DND-41 (cell line): ENCODE measurements around the gene P4HB.

Experiments
- ATAC-seq: fragments of 200-7000 bp; cut with Tn5 transposase; 3 replicates; pipeline ENCODE4 v1.9.1; 2021; ENCODE audit warnings: low read depth; ENCODE audit not compliant: insufficient read depth
- DNase-seq: peaks from one replicate; pipeline ENCODE4 v3.0.0-alpha.2; 2020
- H2AFZ ChIP-seq: 2 replicates; pipeline ENCODE4 v1.6.0; 2012; ENCODE audit warnings: low read depth, low read length
- H3K27ac ChIP-seq: 2 replicates; pipeline ENCODE4 v1.5.1; 2012; ENCODE audit warnings: low read length, inconsistent platforms
- H3K27me3 ChIP-seq: fragments of 200-600 bp; sonication (generic); 2 replicates; pipeline ENCODE4 v1.6.0; 2012; ENCODE audit warnings: low read length, mild to moderate bottlenecking, inconsistent platforms; ENCODE audit not compliant: insufficient read depth, poor library complexity
- H3K36me3 ChIP-seq: 2 replicates; pipeline ENCODE4 v1.5.1; 2012; ENCODE audit warnings: low read length, inconsistent platforms; ENCODE audit not compliant: insufficient read depth
- H3K4me1 ChIP-seq: 2 replicates; pipeline ENCODE4 v1.5.1; 2012; ENCODE audit warnings: mild to moderate bottlenecking, low read length; ENCODE audit not compliant: insufficient read depth
- H3K4me2 ChIP-seq: 2 replicates; pipeline ENCODE4 v1.6.0; 2012; ENCODE audit warnings: mild to moderate bottlenecking, moderate library complexity, low read length, inconsistent platforms; ENCODE audit not compliant: insufficient read depth
- H3K4me3 ChIP-seq, 2 experiments: fragments of 200-600 bp in 1 of 2; shearing (Covaris generic) in 1 of 2; 2 replicates each; pipeline ENCODE4 v1.5.1; 2012 to 2016; ENCODE audit warnings: inconsistent platforms in 2 of 2, low read length in 2 of 2, mild to moderate bottlenecking in 2 of 2, low read depth in 1 of 2, moderate library complexity in 1 of 2
- H3K79me2 ChIP-seq: 2 replicates; pipeline ENCODE4 v1.6.0; 2012; ENCODE audit warnings: low read length, inconsistent platforms; ENCODE audit not compliant: insufficient read depth
- H3K9ac ChIP-seq: 2 replicates; pipeline ENCODE4 v1.6.0; 2012; ENCODE audit warnings: low read depth, mild to moderate bottlenecking, inconsistent platforms, low read length, moderate library complexity
- H3K9me3 ChIP-seq: 2 replicates; pipeline ENCODE4 v1.5.1; 2012; ENCODE audit warnings: low read length, moderate library complexity, mild to moderate bottlenecking, inconsistent platforms; ENCODE audit not compliant: insufficient read depth, severe bottlenecking
- H4K20me1 ChIP-seq: 2 replicates; pipeline ENCODE4 v1.6.0; 2012; ENCODE audit warnings: low read length; ENCODE audit not compliant: insufficient read depth
- EZH2 ChIP-seq: IDR thresholded peaks from 3 replicates; pipeline ENCODE4 v1.6.1; 2012; ENCODE audit warnings: borderline replicate concordance, low read depth, mild to moderate bottlenecking, moderate library complexity, low read length, inconsistent platforms; ENCODE audit not compliant: severe bottlenecking
- TF ChIP-seq, protein P1 (sequence below): IDR thresholded peaks from 2 replicates; pipeline ENCODE4 v1.5.1; 2012; ENCODE audit warnings: borderline replicate concordance, low read length, moderate library complexity, mild to moderate bottlenecking; ENCODE audit not compliant: poor library complexity, severe bottlenecking; ENCODE audit errors: extremely low read depth

The P4HB gene

DNA sequence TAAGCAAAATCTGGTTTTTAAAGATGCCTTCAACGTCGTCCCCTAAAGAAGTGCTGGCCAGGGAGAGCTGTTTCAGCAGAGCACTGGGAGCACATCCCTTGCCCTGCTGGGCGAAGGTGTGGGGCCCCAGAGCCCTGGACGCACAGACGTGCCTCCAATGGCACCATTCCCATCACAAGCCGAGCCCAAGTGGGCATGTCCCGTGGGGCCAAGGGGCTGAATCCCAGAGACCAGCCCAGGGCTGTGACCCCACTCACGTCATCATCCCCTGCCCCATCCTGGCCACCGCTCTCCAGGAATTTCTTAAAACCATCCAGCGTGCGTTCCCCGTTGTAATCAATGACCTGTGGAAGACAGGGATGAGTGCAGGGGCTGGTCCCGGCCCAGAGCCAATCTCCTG, 15.4 kb downstream of the P4HB start:
- H3K4me2 ChIP-seq = no peak overlapping the region
- peaks cover 30% of the 10 kb centered on the region for H4K20me1 ChIP-seq
- H3K27ac ChIP-seq = no peak overlapping the region
- H2AFZ ChIP-seq = no peak overlapping the region
- TF ChIP-seq, protein P1, sequence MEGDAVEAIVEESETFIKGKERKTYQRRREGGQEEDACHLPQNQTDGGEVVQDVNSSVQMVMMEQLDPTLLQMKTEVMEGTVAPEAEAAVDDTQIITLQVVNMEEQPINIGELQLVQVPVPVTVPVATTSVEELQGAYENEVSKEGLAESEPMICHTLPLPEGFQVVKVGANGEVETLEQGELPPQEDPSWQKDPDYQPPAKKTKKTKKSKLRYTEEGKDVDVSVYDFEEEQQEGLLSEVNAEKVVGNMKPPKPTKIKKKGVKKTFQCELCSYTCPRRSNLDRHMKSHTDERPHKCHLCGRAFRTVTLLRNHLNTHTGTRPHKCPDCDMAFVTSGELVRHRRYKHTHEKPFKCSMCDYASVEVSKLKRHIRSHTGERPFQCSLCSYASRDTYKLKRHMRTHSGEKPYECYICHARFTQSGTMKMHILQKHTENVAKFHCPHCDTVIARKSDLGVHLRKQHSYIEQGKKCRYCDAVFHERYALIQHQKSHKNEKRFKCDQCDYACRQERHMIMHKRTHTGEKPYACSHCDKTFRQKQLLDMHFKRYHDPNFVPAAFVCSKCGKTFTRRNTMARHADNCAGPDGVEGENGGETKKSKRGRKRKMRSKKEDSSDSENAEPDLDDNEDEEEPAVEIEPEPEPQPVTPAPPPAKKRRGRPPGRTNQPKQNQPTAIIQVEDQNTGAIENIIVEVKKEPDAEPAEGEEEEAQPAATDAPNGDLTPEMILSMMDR = no peak
- no peak for TF ChIP-seq EZH2
- H3K4me3 ChIP-seq = no peak overlapping the region
- H3K27me3 ChIP-seq = no peaks in the 10 kb centered on the region
- DNase-seq (no peak), ATAC-seq (no peak)
- no peaks in the 10 kb centered on the region for H3K4me1 ChIP-seq
- no peaks in the 10 kb centered on the region for H3K9me3 ChIP-seq
- no peak overlapping the region for H3K9ac ChIP-seq
- 0 out of 2 replicates have a peak, but pooled peaks cover 3% of the 10 kb centered on the region for H3K79me2 ChIP-seq
- peaks cover 67% of the 10 kb centered on the region for H3K36me3 ChIP-seq

DNA sequence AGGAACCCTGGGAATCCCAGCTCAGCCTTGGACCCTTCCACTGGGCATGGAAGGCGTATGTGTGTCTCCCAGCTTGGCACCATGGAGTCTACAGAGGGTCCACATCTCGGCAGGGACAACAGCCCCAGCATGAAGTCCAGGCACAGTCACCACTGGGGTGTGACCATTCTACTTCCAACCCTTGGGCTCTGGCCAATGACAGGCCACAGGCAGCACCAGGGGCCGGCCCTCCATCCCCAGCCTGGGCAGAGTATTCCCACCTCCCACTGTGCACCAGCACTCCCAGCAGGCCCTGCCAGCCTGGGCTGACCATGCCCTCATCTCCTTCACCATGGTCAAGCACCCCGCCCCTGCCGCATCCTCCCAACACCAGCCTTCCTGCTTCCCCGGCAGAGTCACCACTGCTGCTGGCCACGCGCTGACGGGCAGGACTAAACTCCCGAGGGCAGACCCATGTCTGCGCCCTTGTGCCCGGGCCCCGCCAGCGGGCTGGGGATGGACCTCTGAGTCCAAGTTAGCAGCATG, 15.9 kb downstream of the P4HB start:
- TF ChIP-seq, protein P1 = no peak
- TF ChIP-seq EZH2 = no peak
- no peak overlapping the region for H3K27ac ChIP-seq
- H3K9ac ChIP-seq = no peak overlapping the region
- no peak overlapping the region for H3K4me3 ChIP-seq
- ATAC-seq (no peak), DNase-seq (no peak)
- no peaks in the 10 kb centered on the region for H3K27me3 ChIP-seq
- no peak overlapping the region for H3K4me2 ChIP-seq
- H3K36me3 ChIP-seq = peaks cover 66% of the 10 kb centered on the region
- H3K79me2 ChIP-seq = 0 out of 2 replicates have a peak, but pooled peaks cover 2% of the 10 kb centered on the region
- peaks cover 30% of the 10 kb centered on the region for H4K20me1 ChIP-seq
- no peak overlapping the region for H2AFZ ChIP-seq
- no peaks in the 10 kb centered on the region for H3K4me1 ChIP-seq
- no peaks in the 10 kb centered on the region for H3K9me3 ChIP-seq

DNA sequence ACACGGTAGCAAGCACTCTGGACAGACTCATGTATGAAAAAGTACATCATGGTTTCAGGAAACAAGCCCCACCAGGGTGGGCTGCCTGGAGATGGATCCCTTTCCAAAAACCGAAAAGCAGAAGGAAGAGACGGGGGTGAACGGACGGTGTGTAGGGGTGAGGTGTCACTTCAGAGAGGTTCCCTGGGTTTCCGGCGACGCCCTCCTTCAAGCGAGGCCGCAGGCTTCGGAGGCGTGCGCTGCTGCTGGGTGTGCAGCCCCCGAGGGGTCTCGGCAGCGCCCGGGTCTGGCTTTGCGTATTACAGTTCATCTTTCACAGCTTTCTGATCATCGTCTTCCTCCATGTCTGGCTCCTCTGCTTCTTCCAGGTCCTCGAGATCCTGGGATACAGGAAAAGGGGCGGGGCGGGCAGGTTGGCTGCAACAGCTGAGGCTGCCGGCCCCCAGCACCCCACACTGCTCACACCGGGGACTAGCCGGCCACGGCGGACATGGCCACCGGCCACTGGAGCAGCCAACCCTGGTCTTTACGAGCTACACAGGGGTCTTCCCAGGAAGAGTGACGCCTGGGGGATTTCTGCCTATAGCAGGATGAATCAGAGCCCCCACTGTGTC, 16.5 kb downstream of the P4HB start:
- Histone ChIP-seq H3K27ac (no peak overlapping the region), H3K36me3 (peaks cover 60% of the 10 kb centered on the region), H3K27me3 (no peaks in the 10 kb centered on the region), H3K4me1 (no peaks in the 10 kb centered on the region), H3K79me2 (0 out of 2 replicates have a peak, but pooled peaks cover 2% of the 10 kb centered on the region), H3K4me2 (no peak overlapping the region), H3K9me3 (no peaks in the 10 kb centered on the region), H3K4me3 (no peak overlapping the region), H3K9ac (no peak overlapping the region), H2AFZ (no peak overlapping the region), H4K20me1 (peaks cover 30% of the 10 kb centered on the region)
- ATAC-seq (no peak), DNase-seq (no peak)
- no peak for TF ChIP-seq EZH2
- TF ChIP-seq, protein P1 = no peak
